HUES48 (cell line): ENCODE measurements around the gene CTDSPL.
A peak's percentile ranks its signal among the peaks of the same experiment; 100 is the strongest.

Experiments
- H3K27ac ChIP-seq: one replicate; pipeline ENCODE4 v1.7.0; 2013; ENCODE audit warnings: low read depth, low read length, inconsistent platforms
- H3K27me3 ChIP-seq: 2 replicates; pipeline ENCODE4 v1.6.1; 2013; ENCODE audit warnings: mild to moderate bottlenecking, low read length; ENCODE audit not compliant: control insufficient read depth, insufficient read depth
- H3K36me3 ChIP-seq: 2 replicates; pipeline ENCODE4 v1.6.1; 2013; ENCODE audit warnings: low read length; ENCODE audit not compliant: control insufficient read depth, insufficient read depth
- H3K4me1 ChIP-seq: 2 replicates; pipeline ENCODE4 v1.6.1; 2013; ENCODE audit warnings: mild to moderate bottlenecking, low read length; ENCODE audit not compliant: control insufficient read depth, insufficient read depth
- H3K4me3 ChIP-seq: 2 replicates; pipeline ENCODE4 v1.5.1; 2013; ENCODE audit warnings: mild to moderate bottlenecking, low read depth, low read length
- H3K9ac ChIP-seq: 2 replicates; pipeline ENCODE4 v1.6.1; 2013; ENCODE audit warnings: mild to moderate bottlenecking, low read depth, low read length, moderate library complexity
- H3K9me3 ChIP-seq: 2 replicates; pipeline ENCODE4 v1.6.1; 2013; ENCODE audit warnings: low read length; ENCODE audit not compliant: control insufficient read depth, insufficient read depth

Gene CTDSPL

DNA sequence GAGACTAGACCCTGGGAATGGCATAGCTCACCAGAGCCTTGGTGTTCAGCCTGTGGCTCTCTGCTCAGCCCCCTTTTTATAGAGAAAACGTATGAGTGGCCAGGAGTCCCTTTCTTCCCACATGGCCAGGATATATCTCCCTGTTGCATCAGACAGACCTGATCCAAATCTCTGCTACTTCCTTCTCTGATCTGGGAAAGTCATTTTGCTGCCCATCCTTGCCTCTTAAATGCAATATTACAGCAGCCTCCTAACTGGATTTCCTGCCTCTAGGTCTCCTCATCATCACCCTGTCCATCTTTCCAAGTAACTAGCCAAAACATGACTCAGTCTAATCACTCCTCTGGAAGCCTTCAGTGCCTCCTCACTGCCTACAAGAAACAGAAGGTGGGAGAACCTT lies 42.9 kb downstream of the CTDSPL start:
- Histone ChIP-seq H3K4me1 (peaks cover 28% of the 10 kb centered on the region), H3K4me3 (no peak overlapping the region), H3K9ac (no peak overlapping the region), H3K27ac (peak overlapping the region; percentile 2), H3K9me3 (no peaks in the 10 kb centered on the region), H3K27me3 (no peaks in the 10 kb centered on the region), H3K36me3 (no peaks in the 10 kb centered on the region)

DNA sequence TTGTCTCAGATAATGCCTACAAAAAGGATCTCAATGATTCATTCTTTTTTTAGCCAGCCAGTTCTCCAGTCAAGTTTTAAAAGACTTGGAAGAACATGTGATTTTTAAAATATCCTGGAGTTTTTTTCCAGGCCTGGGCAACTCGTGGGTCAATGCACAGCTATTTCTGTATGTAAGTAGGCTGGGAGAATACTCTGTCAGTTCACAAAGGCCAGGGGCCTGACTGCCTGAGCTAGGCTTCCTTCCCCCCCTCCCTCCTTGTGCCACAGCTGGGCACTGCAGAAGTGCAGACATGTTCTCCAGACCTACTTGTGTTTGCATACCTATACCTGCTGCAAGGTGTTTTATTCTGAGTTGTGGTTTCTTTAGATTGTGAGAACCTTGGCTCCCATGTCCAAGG lies 43.7 kb downstream of the CTDSPL start:
- H3K27ac ChIP-seq: no peak overlapping the region

DNA sequence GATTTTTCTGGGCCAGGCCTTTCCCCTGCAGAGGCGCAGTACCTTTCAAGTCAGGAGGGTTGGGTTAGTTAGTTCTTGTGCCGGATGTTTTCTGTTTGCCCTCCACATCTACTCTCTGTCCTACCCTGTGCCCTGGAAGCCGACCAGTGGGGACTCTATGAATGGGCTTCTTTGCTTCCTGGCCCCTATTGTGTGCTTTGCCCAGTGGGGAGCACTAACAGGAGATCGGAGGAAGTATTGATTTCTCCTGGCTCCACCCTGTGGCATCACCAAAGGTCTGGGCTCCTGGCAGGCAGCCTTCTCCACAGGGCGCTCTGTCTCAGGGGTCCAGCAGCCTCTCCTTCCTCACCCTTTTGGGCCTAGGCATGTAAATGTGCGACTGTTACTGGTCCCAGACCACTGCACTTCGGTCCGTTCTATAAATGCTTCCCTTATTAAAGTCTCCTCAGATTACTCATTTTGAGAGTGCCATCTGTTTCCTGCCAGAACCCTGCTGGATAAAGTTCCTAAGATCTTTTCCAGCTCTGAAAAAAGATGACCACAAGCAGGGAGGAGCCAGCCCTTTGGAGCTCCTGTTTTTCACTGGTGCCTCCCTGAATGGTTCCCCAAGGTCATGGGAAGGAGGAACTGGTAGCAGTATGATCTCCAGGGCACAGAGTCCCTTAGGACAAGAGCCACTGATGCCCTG lies 44.5 kb downstream of the CTDSPL start:
- H3K9me3 ChIP-seq: no peaks in the 10 kb centered on the region
- no peaks in the 10 kb centered on the region for H3K27me3 ChIP-seq
- no peaks in the 10 kb centered on the region for H3K36me3 ChIP-seq
- H3K9ac ChIP-seq: no peak overlapping the region
- no peak overlapping the region for H3K27ac ChIP-seq
- no peak overlapping the region for H3K4me3 ChIP-seq
- peaks cover 28% of the 10 kb centered on the region for H3K4me1 ChIP-seq

More for the DNA sequence above, 43.7 kb downstream of the CTDSPL start:
- Histone ChIP-seq H3K4me1 (peaks cover 28% of the 10 kb centered on the region), H3K36me3 (no peaks in the 10 kb centered on the region), H3K9me3 (no peaks in the 10 kb centered on the region), H3K9ac (no peak overlapping the region), H3K4me3 (no peak overlapping the region), H3K27me3 (no peaks in the 10 kb centered on the region)

DNA sequence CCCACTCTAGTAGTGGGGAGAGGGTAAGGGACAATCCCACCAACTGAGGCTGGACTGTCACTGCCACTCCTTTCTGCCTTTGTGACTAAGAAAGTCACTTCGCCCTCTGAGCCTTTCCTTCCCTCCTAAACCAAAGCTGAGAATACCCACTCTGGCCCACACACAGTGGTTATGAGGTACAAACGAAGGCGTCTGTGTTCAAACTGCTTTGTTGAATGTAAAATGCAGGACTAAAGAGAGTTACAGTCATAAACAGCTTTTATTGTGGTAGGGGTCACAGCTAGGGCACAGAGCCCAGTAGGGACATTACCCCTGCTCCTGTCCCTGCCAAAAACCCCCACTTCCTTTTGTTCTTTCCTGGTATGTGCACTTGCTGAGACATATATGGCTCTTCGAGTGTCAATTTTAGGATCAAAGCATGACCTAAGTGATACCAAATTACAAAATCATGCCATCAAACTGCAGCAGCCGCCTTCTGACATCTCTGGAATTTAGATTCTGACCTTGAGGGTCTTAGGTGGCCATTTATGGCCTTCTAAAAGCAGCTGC lies 45.1 kb downstream of the CTDSPL start:
- Histone ChIP-seq H3K4me3 (no peak overlapping the region), H3K27ac (no peak overlapping the region), H3K27me3 (no peaks in the 10 kb centered on the region), H3K36me3 (no peaks in the 10 kb centered on the region), H3K4me1 (peaks cover 28% of the 10 kb centered on the region), H3K9ac (no peak overlapping the region), H3K9me3 (no peaks in the 10 kb centered on the region)

DNA sequence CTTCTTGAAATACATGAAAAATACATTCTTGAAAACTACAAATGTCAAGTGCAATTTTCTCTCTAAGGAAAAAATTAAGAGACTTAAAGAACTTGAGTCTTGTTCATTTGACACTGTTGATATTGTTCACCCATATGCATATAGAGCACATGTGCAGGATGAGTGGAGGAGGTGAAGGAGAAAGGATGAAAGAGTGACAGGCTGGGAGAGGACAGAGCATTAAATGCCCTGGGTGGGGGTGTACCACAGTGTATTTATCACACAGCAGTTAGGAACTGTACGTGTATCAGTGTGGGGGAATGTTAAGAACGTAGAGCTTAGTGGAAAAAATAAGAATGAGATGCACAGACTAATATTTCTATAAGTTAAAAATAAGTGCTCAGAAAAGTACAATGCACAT lies 45.7 kb downstream of the CTDSPL start:
- H3K27me3 ChIP-seq: no peaks in the 10 kb centered on the region
- peaks cover 28% of the 10 kb centered on the region for H3K4me1 ChIP-seq
- no peak overlapping the region for H3K4me3 ChIP-seq
- H3K36me3 ChIP-seq: no peaks in the 10 kb centered on the region
- H3K9ac ChIP-seq: no peak overlapping the region
- no peaks in the 10 kb centered on the region for H3K9me3 ChIP-seq
- no peak overlapping the region for H3K27ac ChIP-seq

DNA sequence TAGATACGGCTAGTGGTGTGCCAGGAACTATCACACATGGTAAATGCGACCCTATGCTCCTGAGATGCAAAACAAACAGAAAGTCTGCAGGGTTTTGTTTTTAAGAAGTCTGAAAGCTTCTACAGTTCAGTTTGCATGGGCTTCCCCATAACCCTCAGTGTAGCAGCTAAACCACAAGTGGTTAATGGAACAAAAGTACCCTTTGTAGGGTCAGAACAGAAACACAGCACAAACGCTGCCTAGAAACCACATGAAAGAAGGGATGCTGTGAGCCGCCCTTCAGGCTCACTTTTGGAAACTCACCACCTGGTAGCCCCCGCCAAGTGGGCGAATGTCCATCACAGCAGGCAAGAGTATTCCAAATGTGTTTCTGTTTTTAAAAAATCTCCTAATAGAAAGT lies 46.2 kb downstream of the CTDSPL start:
- Histone ChIP-seq H3K4me3 (no peak overlapping the region), H3K36me3 (no peaks in the 10 kb centered on the region), H3K27me3 (no peaks in the 10 kb centered on the region), H3K4me1 (peaks cover 28% of the 10 kb centered on the region), H3K27ac (no peak overlapping the region), H3K9me3 (no peaks in the 10 kb centered on the region), H3K9ac (no peak overlapping the region)

DNA sequence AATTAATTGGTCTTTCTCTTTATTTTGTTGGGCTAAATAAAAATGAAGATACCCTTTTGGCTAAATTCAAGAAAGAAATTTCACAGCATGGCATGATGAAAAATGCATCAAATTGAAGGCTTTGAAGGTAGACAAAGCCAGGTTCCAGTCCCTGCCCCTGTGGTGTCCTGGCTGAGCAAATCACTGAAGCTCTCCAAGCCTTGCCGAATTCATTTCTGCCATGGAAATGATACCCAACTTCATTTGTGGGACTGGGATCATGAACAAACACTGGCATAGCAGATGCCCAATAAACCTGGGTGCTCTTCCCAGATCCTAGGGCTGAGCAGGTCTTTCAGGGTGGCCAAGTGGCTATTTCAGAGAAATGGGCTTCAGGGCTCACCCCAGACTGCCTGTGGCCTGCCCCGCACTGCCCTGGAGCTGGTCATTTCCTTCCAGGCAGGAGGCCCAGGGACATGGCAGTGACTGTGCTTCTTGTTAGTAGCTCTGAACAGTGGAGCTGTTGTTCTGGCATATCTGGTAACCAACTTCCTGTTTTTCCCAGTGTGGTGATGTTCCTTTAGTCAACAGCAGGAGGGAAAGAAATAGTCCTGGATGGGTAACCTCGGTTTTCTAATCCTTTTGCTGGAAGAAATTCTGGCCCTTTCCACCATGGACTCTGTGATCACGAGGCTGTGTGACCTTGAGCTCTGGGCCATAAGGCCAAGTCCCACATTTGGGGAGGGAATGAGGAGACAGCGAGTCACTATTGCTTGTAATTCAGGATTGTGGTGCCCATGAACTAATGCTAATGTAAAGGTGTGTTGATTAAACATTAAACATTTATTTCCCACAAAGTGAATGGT lies 47.6 kb downstream of the CTDSPL start:
- no peak overlapping the region for H3K9ac ChIP-seq
- H3K27ac ChIP-seq: no peak overlapping the region
- no peaks in the 10 kb centered on the region for H3K9me3 ChIP-seq
- H3K4me1 ChIP-seq: peaks cover 27% of the 10 kb centered on the region
- no peak overlapping the region for H3K4me3 ChIP-seq
- H3K27me3 ChIP-seq: no peaks in the 10 kb centered on the region
- no peaks in the 10 kb centered on the region for H3K36me3 ChIP-seq

DNA sequence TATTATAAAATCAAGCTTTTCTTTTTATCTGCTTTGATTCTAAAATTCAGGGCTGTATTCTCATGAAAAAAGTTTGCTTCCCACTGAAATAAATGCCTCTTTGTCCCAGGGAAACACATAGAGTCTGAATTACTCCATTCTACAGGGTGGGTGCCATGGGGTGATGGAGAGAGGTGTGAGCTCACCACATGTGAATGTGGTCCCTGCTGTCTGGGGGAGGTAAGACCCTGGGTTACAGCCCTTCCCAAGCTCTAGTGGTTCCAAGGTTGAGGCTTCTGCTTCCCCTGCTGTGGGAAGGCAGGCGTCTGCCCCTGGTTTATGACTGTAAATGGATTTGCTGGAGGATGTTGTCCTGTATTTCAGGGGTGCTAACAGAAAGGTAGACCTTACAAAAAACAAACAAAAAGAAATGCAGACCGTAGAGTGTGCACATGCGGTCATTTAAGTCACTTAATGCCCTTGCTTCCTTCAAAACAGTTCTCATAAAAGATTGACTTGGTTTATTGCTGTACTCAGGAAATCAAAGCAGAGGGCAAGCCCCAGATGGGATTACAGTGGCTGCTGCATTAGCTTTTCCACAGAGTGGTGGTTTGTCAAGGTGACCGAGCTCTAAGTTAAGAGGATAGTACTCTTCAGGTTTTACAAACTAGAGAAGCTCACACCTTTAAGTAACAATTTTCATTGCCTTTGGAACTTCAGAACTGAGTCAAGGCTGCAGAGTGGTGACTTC lies 49.2 kb downstream of the CTDSPL start:
- Histone ChIP-seq H3K27ac (no peak overlapping the region), H3K4me1 (peaks cover 12% of the 10 kb centered on the region), H3K27me3 (no peaks in the 10 kb centered on the region), H3K4me3 (no peak overlapping the region), H3K9ac (no peak overlapping the region), H3K36me3 (no peaks in the 10 kb centered on the region), H3K9me3 (no peaks in the 10 kb centered on the region)

DNA sequence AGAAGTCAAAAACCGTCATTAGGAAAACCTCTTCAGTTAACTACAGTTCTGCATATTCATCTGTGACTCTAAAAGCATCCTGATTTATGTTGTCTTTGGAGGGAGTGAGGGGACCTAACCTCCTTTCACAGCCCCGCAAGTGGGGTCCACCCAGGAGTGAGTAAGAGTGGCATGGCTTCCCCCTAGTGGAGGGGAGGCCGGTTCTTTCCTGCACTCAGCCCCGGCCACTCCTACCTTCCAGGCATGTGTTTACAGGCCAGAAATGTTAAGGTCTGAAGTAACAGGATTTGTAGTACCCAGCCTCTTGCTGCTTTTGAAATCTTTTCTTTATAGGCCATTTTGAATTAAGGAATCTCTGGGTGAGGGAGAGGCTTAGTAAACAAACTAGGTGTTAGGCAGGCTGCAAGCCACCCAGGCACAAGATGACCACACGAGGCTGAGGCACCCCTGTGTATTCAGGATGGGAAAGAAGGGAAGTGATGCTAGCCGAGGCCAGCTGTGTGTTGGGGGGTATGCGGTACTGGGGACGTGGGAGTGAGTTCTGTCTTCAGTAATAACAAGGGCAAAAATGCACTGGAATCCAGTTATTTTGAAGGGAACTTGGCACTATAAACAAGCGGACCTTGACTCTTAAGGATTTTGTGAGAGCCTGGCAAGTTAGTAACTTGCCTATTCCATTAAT lies 50.5 kb downstream of the CTDSPL start:
- H3K9ac ChIP-seq: no peak overlapping the region

DNA sequence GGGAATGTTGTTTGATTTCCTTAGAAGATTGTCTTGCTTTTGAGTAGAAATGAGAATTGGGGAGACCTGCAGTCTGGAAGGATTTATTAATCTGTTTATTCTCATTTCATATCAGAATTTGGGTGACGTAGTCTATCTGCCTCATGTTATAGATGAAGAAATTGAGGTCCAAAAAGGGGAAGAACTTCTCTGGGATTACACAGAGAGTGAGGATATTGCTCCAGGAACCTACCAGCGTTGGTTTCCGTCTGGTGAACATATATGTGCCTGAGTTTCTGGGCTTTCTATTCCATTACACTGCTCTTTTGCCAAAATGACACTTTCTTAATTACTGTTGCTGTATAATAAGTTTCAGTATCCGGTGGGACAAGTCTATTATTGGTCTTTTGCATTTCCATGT lies 51.8 kb downstream of the CTDSPL start:
- Histone ChIP-seq H3K36me3 (no peaks in the 10 kb centered on the region), H3K9me3 (no peaks in the 10 kb centered on the region), H3K4me3 (no peak overlapping the region), H3K27me3 (no peaks in the 10 kb centered on the region), H3K27ac (no peak overlapping the region), H3K9ac (no peak overlapping the region), H3K4me1 (peaks cover 3% of the 10 kb centered on the region)

More for the DNA sequence above, 50.5 kb downstream of the CTDSPL start:
- Histone ChIP-seq H3K9me3 (no peaks in the 10 kb centered on the region), H3K36me3 (no peaks in the 10 kb centered on the region), H3K27ac (no peak overlapping the region), H3K27me3 (no peaks in the 10 kb centered on the region), H3K4me1 (no peaks in the 10 kb centered on the region; the same call in 1 of the 2 replicates), H3K4me3 (no peak overlapping the region)
